ENCODE results near the gene STRN3. TPM values are rescaled to one million over a fixed set of nuclear protein-coding genes. Genes with fewer than 3 reads are reported as not detected.

The STRN3 gene
- total RNA-seq, 1 experiment from 2014 or later = 52.1 TPM

- H3K4me2 ChIP-seq (ENCODE audit: insufficient read depth, insufficient read length, low read length) = no peak overlapping the region
- Mint-ChIP-seq H3K27me3 (ENCODE audit: low read depth) (no peaks in the 10 kb centered on the region), H3K4me1 (peaks cover 2 to 9% of the 10 kb centered on the region in 2 experiments; a peak in 3 of 4 replicates), H3K27ac (no peak overlapping the region), H3K4me3 (no peak overlapping the region), H3K36me3 (ENCODE audit: insufficient read depth in 1 of 3, low read depth in 3 of 3) (peaks cover 8 to 19% (median 14%) of the 10 kb centered on the region in 3 experiments; a peak in 5 of 7 replicates), H3K9me3 (no peaks in the 10 kb centered on the region)
- H3K9me3 ChIP-seq (ENCODE audit: control insufficient read depth, low read depth, low read length) = no peaks in the 10 kb centered on the region
- H2BK12ac ChIP-seq (ENCODE audit: insufficient read length, low read depth, low read length) = no peak overlapping the region
- no peak overlapping the region for H4K91ac ChIP-seq (ENCODE audit: insufficient read length, low read depth, low read length)
- no peak overlapping the region for H2BK15ac ChIP-seq (ENCODE audit: low read depth, low read length)
- no peaks in the 10 kb centered on the region for H3K79me1 ChIP-seq (ENCODE audit: insufficient read depth, low read depth, low read length, poor library complexity, severe bottlenecking)
- DNase-seq = no peak
- H4K20me1 ChIP-seq (ENCODE audit: control insufficient read depth, insufficient read depth, insufficient read length) = no peaks in the 10 kb centered on the region
- no peak overlapping the region for H3T11ph ChIP-seq (ENCODE audit: low read length)
- H3K4ac ChIP-seq (ENCODE audit: low read depth, low read length) = no peak overlapping the region
- H3K18ac ChIP-seq (ENCODE audit: insufficient read length, low read depth, low read length) = no peak overlapping the region
- no peak overlapping the region for H3K9ac ChIP-seq (ENCODE audit: extremely low read depth, insufficient read length, low read length)
- no peaks in the 10 kb centered on the region for H3K27me3 ChIP-seq (ENCODE audit: insufficient read depth, low read length)
- H3K4me1 ChIP-seq (ENCODE audit: insufficient read depth, low read length) = no peaks in the 10 kb centered on the region
- no peak overlapping the region for H2BK120ac ChIP-seq (ENCODE audit: low read depth, low read length, poor library complexity, severe bottlenecking)
- H4K8ac ChIP-seq (replicated peaks; ENCODE audit: insufficient read length, low read depth, low read length) = no peak overlapping the region
- no peak overlapping the region for H3K27ac ChIP-seq (ENCODE audit: insufficient read length, low read depth, low read length)
- no peak overlapping the region for H4K5ac ChIP-seq (ENCODE audit: insufficient read length, low read depth, low read length)
- no peak overlapping the region for H2AK5ac ChIP-seq (ENCODE audit: insufficient read length, low read length)
- H2BK5ac ChIP-seq (ENCODE audit: insufficient read length, low read length) = no peak overlapping the region
- H3K23me2 ChIP-seq (ENCODE audit: insufficient read length, low read depth, low read length, poor library complexity, severe bottlenecking) = no peaks in the 10 kb centered on the region
- no peak overlapping the region for H3K23ac ChIP-seq (ENCODE audit: insufficient read length, low read depth, low read length)
- H2BK20ac ChIP-seq (ENCODE audit: low read depth, low read length, poor library complexity, severe bottlenecking) = no peak overlapping the region
- no peak overlapping the region for H3K56ac ChIP-seq (ENCODE audit: insufficient read length, low read depth, low read length)
- H3K79me2 ChIP-seq (ENCODE audit: insufficient read depth, low read length) = no peaks in the 10 kb centered on the region
- H2AFZ ChIP-seq (ENCODE audit: low read length) = no peak overlapping the region
- no peak overlapping the region for H3K14ac ChIP-seq (ENCODE audit: insufficient read depth, low read length)
- WGBS (ENCODE audit: extremely low coverage, insufficient read length, low lambda C conversion rate) = no CpG with 5 or more reads among the region's 1 CpG
- no peak for TF ChIP-seq CTCF (conservative IDR thresholded peaks at IDR 0.05)
These were observed 104.9 kb downstream of the STRN3 start for GRCh38 chr14:30921305-30921704.

All from H9 (cell line).